CD8-positive, alpha-beta memory T cell (primary cell): ENCODE data around the gene IRGQ. TPM values are rescaled to one million over a fixed set of nuclear protein-coding genes. Genes with fewer than 3 reads are reported as not detected.
A peak's percentile ranks its signal among the peaks of the same experiment; 100 is the strongest.
"Not testable (repeated sequence)": the region's sequence is repeated elsewhere in the genome, so short reads cannot be mapped to it uniquely, and the experiment has no call there.

Experiments
- CTCF ChIA-PET: fragments of 350-600 bp; sonication (Branson Sonifier 250); formaldehyde crosslinking; loops from one replicate; lab custom pipeline; 2021; ENCODE audit warnings: antibody characterized with exemption; lab: Charles Lee
- POLR2A ChIA-PET: fragments of 350-600 bp; sonication (Branson Sonifier 250); formaldehyde crosslinking; loops from one replicate; lab custom pipeline; 2021; ENCODE audit warnings: antibody characterized with exemption; lab: Charles Lee
- DNase-seq, 5 donors: peaks; one replicate each; pipeline versions ENCODE4 v3.0.0 to v3.0.0-alpha.2; 2020 to 2022; ENCODE audit warnings: mixed read lengths in 1 of 5
- H3K27ac ChIP-seq: one replicate; pipeline ENCODE4 v1.7.0; 2013; ENCODE audit warnings: low read depth, mild to moderate bottlenecking, low read length, moderate library complexity
- H3K27me3 ChIP-seq: 2 replicates; pipeline ENCODE4 v1.7.0; 2013; ENCODE audit warnings: low read length, mild to moderate bottlenecking; ENCODE audit not compliant: insufficient read depth, poor library complexity, severe bottlenecking
- H3K36me3 ChIP-seq: 2 replicates; pipeline ENCODE4 v1.7.0; 2013; ENCODE audit warnings: mild to moderate bottlenecking, low read length, moderate library complexity; ENCODE audit not compliant: insufficient read depth
- H3K4me1 ChIP-seq: 2 replicates; pipeline ENCODE4 v1.7.0; 2013; ENCODE audit warnings: mild to moderate bottlenecking, low read length, moderate library complexity; ENCODE audit not compliant: insufficient read depth
- H3K4me3 ChIP-seq: 2 replicates; pipeline ENCODE4 v1.7.0; 2013; ENCODE audit warnings: mild to moderate bottlenecking, low read length
- H3K9me3 ChIP-seq: 2 replicates; pipeline ENCODE4 v1.7.0; 2013; ENCODE audit warnings: mild to moderate bottlenecking, low read length
- H3K27ac Mint-ChIP-seq, 8 donors: one replicate each; pipeline ENCODE4 v1.8.0; 2020 to 2021; ENCODE audit warnings: mixed read lengths in 8 of 8, mild to moderate bottlenecking in 6 of 8, inconsistent platforms in 3 of 8, moderate library complexity in 3 of 8
- H3K27me3 Mint-ChIP-seq, 2 donors: one replicate each; pipeline ENCODE4 v1.8.0; 2020 to 2021; ENCODE audit warnings: mixed read lengths in 2 of 2, mild to moderate bottlenecking in 1 of 2, moderate library complexity in 1 of 2
- H3K36me3 Mint-ChIP-seq, 3 donors: one replicate each; pipeline ENCODE4 v1.8.0; 2020 to 2021; ENCODE audit warnings: mixed read lengths in 3 of 3, inconsistent platforms in 1 of 3, mild to moderate bottlenecking in 1 of 3
- H3K4me1 Mint-ChIP-seq, 3 donors: one replicate each; pipeline ENCODE4 v1.8.0; 2020 to 2021; ENCODE audit warnings: mixed read lengths in 3 of 3, inconsistent platforms in 1 of 3, mild to moderate bottlenecking in 1 of 3
- H3K4me3 Mint-ChIP-seq, 7 donors: one replicate each; pipeline ENCODE4 v1.8.0; 2020 to 2021; ENCODE audit warnings: mixed read lengths in 7 of 7, mild to moderate bottlenecking in 6 of 7, moderate library complexity in 4 of 7, inconsistent platforms in 2 of 7
- H3K9me3 Mint-ChIP-seq, 5 donors: one replicate each; pipeline ENCODE4 v1.8.0; 2020 to 2022; ENCODE audit warnings: mixed read lengths in 5 of 5, mild to moderate bottlenecking in 3 of 5, moderate library complexity in 2 of 5, inconsistent platforms in 1 of 5
- polyA plus RNA-seq: library from polyadenylated mRNA; unstranded; fragments of 300-500 nt; fragmentation: Illumina TruSeq; gene quantifications from one replicate; pipeline ENCODE4 v1.2.3, GENCODE V29; 2021
- total RNA-seq, 2 experiments: library from RNA; stranded (reverse); gene quantifications; one replicate each; pipeline ENCODE4 v1.2.3, GENCODE V29; 2021

Gene IRGQ
- total and polyA plus RNA-seq, 3 experiments from 2014 or later: 2.2 to 30.2 (median 25.4) TPM

- peak overlapping the region; percentile 75 to 88 (median 82) for H3K4me3 Mint-ChIP-seq
- Histone ChIP-seq H3K36me3 (no peaks in the 10 kb centered on the region), H3K4me1 (peaks cover 12% of the 10 kb centered on the region), H3K27ac (no peak overlapping the region), H3K9me3 (no peaks in the 10 kb centered on the region), H3K27me3 (peaks cover 15% of the 10 kb centered on the region), H3K4me3 (no peak overlapping the region)
- H3K27me3 Mint-ChIP-seq: peaks cover 22 to 50% of the 10 kb centered on the region in 2 donors
- H3K4me1 Mint-ChIP-seq: peaks cover 6 to 21% (median 9%) of the 10 kb centered on the region in 3 donors
- DNase-seq: no peak
- no peaks in the 10 kb centered on the region for H3K9me3 Mint-ChIP-seq
- H3K36me3 Mint-ChIP-seq: no peaks in the 10 kb centered on the region
- ChIA-PET POLR2A (no interaction called here), CTCF (no interaction called here)
- peak overlapping the region in 5 of 8 donors; percentile 20 to 97 (median 85) for H3K27ac Mint-ChIP-seq
Measured at GRCh38 chr19:43638995-43639518, 43.1 kb upstream of the IRGQ start.

- Mint-ChIP-seq H3K9me3 (no peaks in the 10 kb centered on the region), H3K27me3 (peaks cover 23 to 54% of the 10 kb centered on the region in 2 donors), H3K27ac (peak overlapping the region in 2 of 8 donors; percentile 6 to 88), H3K36me3 (no peaks in the 10 kb centered on the region), H3K4me3 (peak overlapping the region; percentile 75 to 88 (median 82)), H3K4me1 (peaks cover 6 to 21% (median 9%) of the 10 kb centered on the region in 3 donors)
- Histone ChIP-seq H3K27me3 (peaks cover 15% of the 10 kb centered on the region), H3K4me3 (no peak overlapping the region), H3K36me3 (no peaks in the 10 kb centered on the region), H3K4me1 (peaks cover 12% of the 10 kb centered on the region), H3K9me3 (no peaks in the 10 kb centered on the region), H3K27ac (no peak overlapping the region)
- no peak for DNase-seq
- ChIA-PET CTCF (no interaction called here), POLR2A (no interaction called here)
Measured at GRCh38 chr19:43638214-43638994, 42.5 kb upstream of the IRGQ start.

GRCh38 chr19:43636121-43636683, 40.3 kb upstream of the IRGQ start:
- Mint-ChIP-seq H3K27me3 (peaks cover 22 to 61% of the 10 kb centered on the region in 2 donors), H3K4me1 (peaks cover 6 to 17% (median 8%) of the 10 kb centered on the region in 3 donors), H3K4me3 (no peak overlapping the region), H3K27ac (peak overlapping the region in 1 of 8 donors; percentile 33), H3K9me3 (no peaks in the 10 kb centered on the region), H3K36me3 (no peaks in the 10 kb centered on the region)
- Histone ChIP-seq H3K9me3 (no peaks in the 10 kb centered on the region), H3K27me3 (peaks cover 15% of the 10 kb centered on the region), H3K4me1 (peaks cover 12% of the 10 kb centered on the region), H3K36me3 (no peaks in the 10 kb centered on the region), H3K27ac (no peak overlapping the region), H3K4me3 (no peak overlapping the region)
- ChIA-PET CTCF (no interaction called here), POLR2A (no interaction called here)
- no peak for DNase-seq

- peaks cover 15% of the 10 kb centered on the region for H3K27me3 ChIP-seq
- DNase-seq, H3K36me3 ChIP-seq, H3K9me3 ChIP-seq, H3K4me3 ChIP-seq, H3K9me3 Mint-ChIP-seq, H3K27ac ChIP-seq, POLR2A ChIA-PET, CTCF ChIA-PET, H3K36me3 Mint-ChIP-seq: not testable (repeated sequence)
- Mint-ChIP-seq H3K27ac (peak overlapping the region in 1 of 8 donors; percentile 75), H3K4me3 (peak overlapping the region in 1 of 7 donors; percentile 49), H3K4me1 (peaks cover 5 to 14% (median 6%) of the 10 kb centered on the region in 3 donors), H3K27me3 (peaks cover 19 to 56% of the 10 kb centered on the region in 2 donors)
- peaks cover 11% of the 10 kb centered on the region for H3K4me1 ChIP-seq
Measured at GRCh38 chr19:43635561-43635940, 39.6 kb upstream of the IRGQ start.

DNA sequence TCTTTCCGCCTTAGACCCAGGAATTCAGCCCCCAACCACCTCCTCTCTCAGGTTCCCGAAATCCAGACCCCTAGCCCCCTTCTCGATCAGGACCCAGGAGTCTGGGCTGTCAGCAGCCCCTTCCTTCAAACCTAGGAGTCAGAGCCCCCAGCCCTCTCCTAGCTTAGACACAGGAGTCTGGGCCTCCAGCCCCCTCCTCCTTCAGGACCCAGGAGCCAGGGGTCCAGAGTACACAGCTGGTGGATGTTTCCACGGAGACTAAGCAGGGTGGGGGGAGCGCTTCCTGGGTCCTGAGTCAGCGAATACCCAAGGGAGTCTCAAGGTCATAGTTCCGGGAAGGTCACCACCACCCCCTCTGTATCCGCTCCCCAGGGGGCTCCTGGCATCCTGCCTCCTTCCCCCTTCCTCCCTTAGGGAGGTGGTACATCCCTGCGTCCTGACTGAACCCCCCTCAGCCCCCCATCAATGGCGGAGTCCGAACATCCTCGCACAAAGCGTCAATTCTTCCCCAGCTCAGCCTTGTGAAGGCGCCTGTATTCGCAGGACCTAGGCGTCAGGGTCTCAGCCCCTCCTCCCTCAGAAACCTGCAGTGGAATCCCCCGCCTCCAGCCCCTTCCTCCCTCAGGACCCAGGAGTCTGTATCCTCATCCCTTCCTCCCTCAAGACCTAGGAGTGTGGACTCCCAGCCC, 39.1 kb upstream of the IRGQ start:
- Mint-ChIP-seq H3K27me3 (peaks cover 19 to 52% of the 10 kb centered on the region in 2 donors), H3K27ac (no peak overlapping the region), H3K4me1 (peaks cover 4 to 10% (median 6%) of the 10 kb centered on the region in 3 donors), H3K4me3 (peak overlapping the region in 2 of 7 donors; percentile 49 to 67), H3K9me3 (no peaks in the 10 kb centered on the region), H3K36me3 (no peaks in the 10 kb centered on the region)
- DNase-seq: no peak
- POLR2A ChIA-PET: no interaction called here
- CTCF ChIA-PET: interaction anchor here (1.2 kb wide), 1 partner anchor 80 kb away, joined by 3 read pairs; no protein-coding TSS in a partner anchor
- H3K36me3 ChIP-seq: no peaks in the 10 kb centered on the region
- peaks cover 6% of the 10 kb centered on the region for H3K4me1 ChIP-seq
- no peak overlapping the region for H3K27ac ChIP-seq
- no peaks in the 10 kb centered on the region for H3K9me3 ChIP-seq
- H3K4me3 ChIP-seq: no peak overlapping the region
- peaks cover 15% of the 10 kb centered on the region for H3K27me3 ChIP-seq

GRCh38 chr19:43634506-43634871, 38.6 kb upstream of the IRGQ start:
- peaks cover 19 to 51% of the 10 kb centered on the region in 2 donors for H3K27me3 Mint-ChIP-seq
- no peak overlapping the region for H3K4me3 ChIP-seq
- no peak for DNase-seq
- CTCF ChIA-PET: interaction anchor here (1.2 kb wide), 1 partner anchor 79 kb away, joined by 3 read pairs; no protein-coding TSS in a partner anchor
- H3K36me3 Mint-ChIP-seq: no peaks in the 10 kb centered on the region
- no peaks in the 10 kb centered on the region for H3K9me3 ChIP-seq
- H3K9me3 Mint-ChIP-seq: no peaks in the 10 kb centered on the region
- H3K4me3 Mint-ChIP-seq: no peak overlapping the region
- peaks cover 4 to 7% (median 6%) of the 10 kb centered on the region in 3 donors for H3K4me1 Mint-ChIP-seq
- H3K27ac Mint-ChIP-seq: no peak overlapping the region
- peaks cover 15% of the 10 kb centered on the region for H3K27me3 ChIP-seq
- no peak overlapping the region for H3K27ac ChIP-seq
- POLR2A ChIA-PET: no interaction called here
- H3K4me1 ChIP-seq: peaks cover 6% of the 10 kb centered on the region
- no peaks in the 10 kb centered on the region for H3K36me3 ChIP-seq

- peaks cover 4 to 5% (median 4%) of the 10 kb centered on the region in 3 donors for H3K4me1 Mint-ChIP-seq
- H3K27me3 Mint-ChIP-seq: peaks cover 17 to 49% of the 10 kb centered on the region in 2 donors
- no peak overlapping the region for H3K4me3 ChIP-seq
- H3K27ac Mint-ChIP-seq: no peak overlapping the region
- ChIA-PET POLR2A (interaction anchor here (0.6 kb wide), 1 partner anchor 72 kb away, joined by 6 read pairs; no protein-coding TSS in a partner anchor), CTCF (interaction anchor here (1.2 kb wide), 1 partner anchor 79 kb away, joined by 3 read pairs; no protein-coding TSS in a partner anchor)
- no peaks in the 10 kb centered on the region for H3K9me3 ChIP-seq
- DNase-seq: no peak
- H3K9me3 Mint-ChIP-seq: no peaks in the 10 kb centered on the region
- no peak overlapping the region for H3K4me3 Mint-ChIP-seq
- no peaks in the 10 kb centered on the region for H3K36me3 ChIP-seq
- H3K27ac ChIP-seq: no peak overlapping the region
- peaks cover 13% of the 10 kb centered on the region for H3K27me3 ChIP-seq
- no peaks in the 10 kb centered on the region for H3K36me3 Mint-ChIP-seq
- H3K4me1 ChIP-seq: peaks cover 4% of the 10 kb centered on the region
Measured at GRCh38 chr19:43634068-43634467, 38.1 kb upstream of the IRGQ start.
